ENCODE results near the gene CDH22. TPM values are rescaled to one million over a fixed set of nuclear protein-coding genes. Genes with fewer than 3 reads are reported as not detected.

The CDH22 gene
- total and polyA plus RNA-seq, 12 donors, result 0.19 to 2.9 (median 0.97) TPM; not detected in 4

DNA sequence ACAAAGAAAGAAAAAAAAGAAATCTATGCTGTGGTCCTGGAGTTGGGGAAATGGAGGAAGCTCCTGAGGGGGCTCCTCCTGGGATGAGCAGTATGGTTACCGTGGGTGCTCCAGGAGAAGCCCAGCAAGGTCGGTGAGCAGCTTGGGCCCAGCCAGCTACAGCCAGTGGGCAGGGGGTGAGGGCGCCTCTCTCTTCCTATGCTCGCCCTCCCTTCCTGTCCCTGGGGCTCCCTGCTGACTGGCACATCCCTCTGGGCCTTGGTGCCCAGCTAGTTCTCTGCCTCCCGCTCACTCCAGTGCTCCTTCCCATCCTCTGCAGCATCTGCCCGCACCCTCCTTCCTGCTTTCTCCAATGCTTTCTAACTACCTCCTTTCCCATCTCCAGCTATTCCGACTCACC lies 173.6 kb downstream of the CDH22 start:
- H3K4me3 ChIP-seq, result no peak overlapping the region
- TF ChIP-seq POLR2A (IDR thresholded peaks at IDR 0.05), result no peak
- TF ChIP-seq, protein P1, sequence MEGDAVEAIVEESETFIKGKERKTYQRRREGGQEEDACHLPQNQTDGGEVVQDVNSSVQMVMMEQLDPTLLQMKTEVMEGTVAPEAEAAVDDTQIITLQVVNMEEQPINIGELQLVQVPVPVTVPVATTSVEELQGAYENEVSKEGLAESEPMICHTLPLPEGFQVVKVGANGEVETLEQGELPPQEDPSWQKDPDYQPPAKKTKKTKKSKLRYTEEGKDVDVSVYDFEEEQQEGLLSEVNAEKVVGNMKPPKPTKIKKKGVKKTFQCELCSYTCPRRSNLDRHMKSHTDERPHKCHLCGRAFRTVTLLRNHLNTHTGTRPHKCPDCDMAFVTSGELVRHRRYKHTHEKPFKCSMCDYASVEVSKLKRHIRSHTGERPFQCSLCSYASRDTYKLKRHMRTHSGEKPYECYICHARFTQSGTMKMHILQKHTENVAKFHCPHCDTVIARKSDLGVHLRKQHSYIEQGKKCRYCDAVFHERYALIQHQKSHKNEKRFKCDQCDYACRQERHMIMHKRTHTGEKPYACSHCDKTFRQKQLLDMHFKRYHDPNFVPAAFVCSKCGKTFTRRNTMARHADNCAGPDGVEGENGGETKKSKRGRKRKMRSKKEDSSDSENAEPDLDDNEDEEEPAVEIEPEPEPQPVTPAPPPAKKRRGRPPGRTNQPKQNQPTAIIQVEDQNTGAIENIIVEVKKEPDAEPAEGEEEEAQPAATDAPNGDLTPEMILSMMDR (IDR thresholded peaks at IDR 0.05), result no peak
- DNase-seq, result no peak
- intact Hi-C loops (cut with DNase I), result loop anchor here in 1 of 2 donors (5.0 kb wide), 2 partner anchors 38 to 213 kb away; no protein-coding TSS in a partner anchor
- no peak overlapping the region for H3K27ac ChIP-seq
- 78 to 92% (median 82%) methylated on average over 7 of the region's 7 CpGs for WGBS, 4 donors
- H3K36me3 ChIP-seq (replicated peaks in 1 of 2), result no peaks in the 10 kb centered on the region
- no peaks in the 10 kb centered on the region for H3K9me3 ChIP-seq (replicated peaks in 1 of 3)
- H3K27me3 ChIP-seq, result peaks cover 7% of the 10 kb centered on the region
- peaks cover 0 to 5% of the 10 kb centered on the region in 2 donors for H3K4me1 ChIP-seq (replicated peaks in 1 of 2)

DNA sequence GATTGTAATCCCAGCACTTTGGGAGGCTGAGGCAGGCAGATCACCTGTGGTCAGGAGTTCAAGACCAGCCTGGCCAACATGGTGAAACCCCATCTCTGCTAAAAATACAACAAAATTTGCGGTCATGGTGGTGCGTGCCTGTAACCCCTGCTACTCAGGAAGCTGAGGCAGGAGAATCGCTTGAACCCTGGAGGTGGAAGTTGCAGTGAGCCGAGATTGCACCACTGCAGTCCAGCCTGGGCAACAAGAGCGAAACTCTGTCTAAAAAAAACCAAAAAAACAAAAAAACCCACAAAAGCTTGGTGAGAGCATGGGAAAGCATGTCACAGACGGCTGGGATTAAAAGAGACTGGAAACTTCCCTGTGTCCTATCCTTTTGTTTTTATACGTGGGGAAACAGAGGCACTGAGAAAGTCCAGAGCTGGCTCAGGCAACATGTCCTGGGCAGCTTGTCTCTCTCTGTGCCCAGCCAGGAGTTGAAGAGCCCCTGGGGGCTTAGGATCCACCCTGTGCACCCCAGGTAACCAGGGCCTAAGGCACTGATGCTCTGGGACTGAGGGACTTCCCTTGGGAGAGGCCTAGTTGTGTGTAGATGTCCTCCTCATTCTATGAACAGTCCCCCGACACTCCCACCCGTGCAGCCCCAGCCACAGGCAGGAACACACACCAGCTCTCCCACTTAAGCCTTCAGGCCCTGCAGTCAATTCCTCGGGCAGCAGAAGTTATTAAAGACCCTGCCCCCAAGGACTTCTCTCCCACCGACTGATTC lies 174.2 kb downstream of the CDH22 start:
- Histone ChIP-seq H3K4me1 (replicated peaks in 1 of 2) (peaks cover 0 to under 1% of the 10 kb centered on the region in 2 donors), H3K9me3 (replicated peaks in 1 of 3) (no peaks in the 10 kb centered on the region), H3K4me3 (no peak overlapping the region), H3K36me3 (replicated peaks in 1 of 2) (no peaks in the 10 kb centered on the region), H3K27me3 (peaks cover 9% of the 10 kb centered on the region), H3K27ac (no peak overlapping the region)
- WGBS, 4 donors, result 63 to 84% (median 79%) methylated on average over 11 of the region's 11 CpGs
- no peak for DNase-seq
- TF ChIP-seq, protein P1 (IDR thresholded peaks at IDR 0.05), result no peak
- no peak for TF ChIP-seq POLR2A (IDR thresholded peaks at IDR 0.05)
- intact Hi-C loops (cut with DNase I), result loop anchor here in 1 of 2 donors (5.0 kb wide), 2 partner anchors 38 to 213 kb away; no protein-coding TSS in a partner anchor

DNA sequence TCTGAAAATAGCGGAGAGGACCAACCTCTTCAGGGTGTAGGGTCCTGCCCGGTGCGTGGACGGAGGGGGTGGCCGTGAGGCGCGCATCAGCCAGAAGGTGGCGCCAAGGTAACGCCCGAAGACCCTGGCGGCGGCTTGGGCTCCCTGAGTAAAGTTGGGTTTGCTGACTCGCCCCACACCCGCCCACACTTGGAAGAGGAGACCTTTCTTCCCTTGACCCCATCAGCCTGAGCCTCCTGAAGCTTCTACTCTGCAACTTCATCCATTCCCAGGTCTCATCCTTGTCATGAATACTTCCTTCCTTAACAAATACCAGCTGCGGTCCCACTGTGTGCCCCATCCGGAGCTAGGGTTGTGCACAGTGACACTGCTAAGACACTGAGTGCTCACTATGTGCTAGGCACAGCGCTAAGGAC lies 175.6 kb downstream of the CDH22 start:
- Histone ChIP-seq H3K9me3 (replicated peaks in 1 of 3) (no peaks in the 10 kb centered on the region), H3K4me3 (no peak overlapping the region), H3K27me3 (peaks cover 9% of the 10 kb centered on the region), H3K27ac (no peak overlapping the region), H3K36me3 (replicated peaks in 1 of 2) (no peaks in the 10 kb centered on the region), H3K4me1 (replicated peaks in 1 of 2) (no peaks in the 10 kb centered on the region)
- DNase-seq, result peak; percentile 63 to 87 (median 78)
- TF ChIP-seq POLR2A (IDR thresholded peaks at IDR 0.05), result no peak
- TF ChIP-seq, protein P1 (IDR thresholded peaks at IDR 0.05), result peak; percentile 53 to 91 (median 83)
- intact Hi-C loops (cut with DNase I), result loop anchor here in 1 of 2 donors (5.0 kb wide), 2 partner anchors 40 to 215 kb away; no protein-coding TSS in a partner anchor
- 13 to 27% (median 16%) methylated on average over 9 to 17 of the region's 17 CpGs for WGBS, 4 donors

DNA sequence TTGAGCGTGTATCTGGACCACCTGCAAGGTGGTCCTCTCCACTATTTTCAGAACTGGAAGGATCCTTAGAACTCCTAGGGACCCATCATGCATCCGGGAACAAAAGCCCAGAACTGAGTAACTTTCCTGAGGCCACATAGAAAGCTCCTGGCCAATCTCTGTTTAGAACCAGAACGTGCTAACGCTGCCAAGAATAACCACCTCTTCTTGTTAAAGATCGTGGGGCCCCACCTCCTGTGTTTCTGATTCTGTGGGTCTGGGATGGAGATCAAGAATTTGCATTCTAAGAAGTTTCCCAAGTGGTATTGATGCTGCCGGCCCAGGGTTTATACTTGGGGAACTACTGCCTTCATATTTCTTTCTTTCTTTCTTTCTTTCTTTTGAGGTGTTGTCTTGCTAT lies 176.9 kb downstream of the CDH22 start:
- no peaks in the 10 kb centered on the region for H3K36me3 ChIP-seq (replicated peaks in 1 of 2)
- intact Hi-C loops (cut with DNase I), result loop anchor here in 1 of 2 donors (5.0 kb wide), 2 partner anchors 41 to 216 kb away; no protein-coding TSS in a partner anchor
- TF ChIP-seq, protein P1 (IDR thresholded peaks at IDR 0.05), result no peak
- TF ChIP-seq POLR2A (IDR thresholded peaks at IDR 0.05), result no peak

More for the DNA sequence above, 176.9 kb downstream of the CDH22 start:
- H3K4me1 ChIP-seq (replicated peaks in 1 of 2), result no peaks in the 10 kb centered on the region
- H3K27ac ChIP-seq, result no peak overlapping the region
- H3K9me3 ChIP-seq (replicated peaks in 1 of 3), result no peaks in the 10 kb centered on the region
- peaks cover 9% of the 10 kb centered on the region for H3K27me3 ChIP-seq
- no peak overlapping the region for H3K4me3 ChIP-seq
- 26 to 40% (median 33%) methylated on average over 6 of the region's 6 CpGs for WGBS, 4 donors
- DNase-seq, result no peak

All from adrenal gland (tissue), 12 donors.